ENCODE results near the gene ZNF576. TPM values are rescaled to one million over a fixed set of nuclear protein-coding genes. Genes with fewer than 3 reads are reported as not detected.
A peak's percentile ranks its signal among the peaks of the same experiment; 100 is the strongest.

The ZNF576 gene
- total and polyA plus RNA-seq, 2 experiments from 2014 or later: 5.9 to 16.9 TPM

- Histone ChIP-seq H3K27me3 (ENCODE audit: insufficient read depth) (no peaks in the 10 kb centered on the region), H2AFZ (no peak overlapping the region), H3K4me1 (ENCODE audit: insufficient read depth) (peaks cover 8% of the 10 kb centered on the region; the same call in 1 of the 2 replicates), H3K36me3 (ENCODE audit: insufficient read depth) (no peaks in the 10 kb centered on the region), H3K27ac (ENCODE audit: low read depth) (no peak overlapping the region), H3K4me3 (no peak overlapping the region), H4K20me1 (replicated peaks; ENCODE audit: insufficient read depth) (peaks cover 7% of the 10 kb centered on the region), H3K9me2 (ENCODE audit: insufficient read depth) (no peaks in the 10 kb centered on the region), H3F3A (replicated peaks; ENCODE audit: low read depth) (peaks cover 9% of the 10 kb centered on the region), H3K79me2 (replicated peaks; ENCODE audit: insufficient read depth) (no peaks in the 10 kb centered on the region), H3K4me2 (no peak overlapping the region)
- DNase-seq (ENCODE audit: low spot score) (peak; percentile 81), ATAC-seq (peak; percentile 48)
- Mint-ChIP-seq H3K4me3 (no peak overlapping the region), H3K4me1 (peaks cover 19% of the 10 kb centered on the region), H3K27me3 (ENCODE audit: insufficient read depth, low read depth, poor library complexity) (peaks cover 16% of the 10 kb centered on the region), H3K27ac (no peak overlapping the region), H3K36me3 (ENCODE audit: low read depth) (peaks cover 18% of the 10 kb centered on the region; the same call in 2 of the 3 replicates), H3K9me3 (peaks cover 3% of the 10 kb centered on the region; the same call in 2 of the 3 replicates)
- TF ChIP-seq, protein P1, sequence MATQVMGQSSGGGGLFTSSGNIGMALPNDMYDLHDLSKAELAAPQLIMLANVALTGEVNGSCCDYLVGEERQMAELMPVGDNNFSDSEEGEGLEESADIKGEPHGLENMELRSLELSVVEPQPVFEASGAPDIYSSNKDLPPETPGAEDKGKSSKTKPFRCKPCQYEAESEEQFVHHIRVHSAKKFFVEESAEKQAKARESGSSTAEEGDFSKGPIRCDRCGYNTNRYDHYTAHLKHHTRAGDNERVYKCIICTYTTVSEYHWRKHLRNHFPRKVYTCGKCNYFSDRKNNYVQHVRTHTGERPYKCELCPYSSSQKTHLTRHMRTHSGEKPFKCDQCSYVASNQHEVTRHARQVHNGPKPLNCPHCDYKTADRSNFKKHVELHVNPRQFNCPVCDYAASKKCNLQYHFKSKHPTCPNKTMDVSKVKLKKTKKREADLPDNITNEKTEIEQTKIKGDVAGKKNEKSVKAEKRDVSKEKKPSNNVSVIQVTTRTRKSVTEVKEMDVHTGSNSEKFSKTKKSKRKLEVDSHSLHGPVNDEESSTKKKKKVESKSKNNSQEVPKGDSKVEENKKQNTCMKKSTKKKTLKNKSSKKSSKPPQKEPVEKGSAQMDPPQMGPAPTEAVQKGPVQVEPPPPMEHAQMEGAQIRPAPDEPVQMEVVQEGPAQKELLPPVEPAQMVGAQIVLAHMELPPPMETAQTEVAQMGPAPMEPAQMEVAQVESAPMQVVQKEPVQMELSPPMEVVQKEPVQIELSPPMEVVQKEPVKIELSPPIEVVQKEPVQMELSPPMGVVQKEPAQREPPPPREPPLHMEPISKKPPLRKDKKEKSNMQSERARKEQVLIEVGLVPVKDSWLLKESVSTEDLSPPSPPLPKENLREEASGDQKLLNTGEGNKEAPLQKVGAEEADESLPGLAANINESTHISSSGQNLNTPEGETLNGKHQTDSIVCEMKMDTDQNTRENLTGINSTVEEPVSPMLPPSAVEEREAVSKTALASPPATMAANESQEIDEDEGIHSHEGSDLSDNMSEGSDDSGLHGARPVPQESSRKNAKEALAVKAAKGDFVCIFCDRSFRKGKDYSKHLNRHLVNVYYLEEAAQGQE (IDR thresholded peaks at IDR 0.05; ENCODE audit: unreplicated experiment): no peak
- TF ChIP-seq, protein P2, sequence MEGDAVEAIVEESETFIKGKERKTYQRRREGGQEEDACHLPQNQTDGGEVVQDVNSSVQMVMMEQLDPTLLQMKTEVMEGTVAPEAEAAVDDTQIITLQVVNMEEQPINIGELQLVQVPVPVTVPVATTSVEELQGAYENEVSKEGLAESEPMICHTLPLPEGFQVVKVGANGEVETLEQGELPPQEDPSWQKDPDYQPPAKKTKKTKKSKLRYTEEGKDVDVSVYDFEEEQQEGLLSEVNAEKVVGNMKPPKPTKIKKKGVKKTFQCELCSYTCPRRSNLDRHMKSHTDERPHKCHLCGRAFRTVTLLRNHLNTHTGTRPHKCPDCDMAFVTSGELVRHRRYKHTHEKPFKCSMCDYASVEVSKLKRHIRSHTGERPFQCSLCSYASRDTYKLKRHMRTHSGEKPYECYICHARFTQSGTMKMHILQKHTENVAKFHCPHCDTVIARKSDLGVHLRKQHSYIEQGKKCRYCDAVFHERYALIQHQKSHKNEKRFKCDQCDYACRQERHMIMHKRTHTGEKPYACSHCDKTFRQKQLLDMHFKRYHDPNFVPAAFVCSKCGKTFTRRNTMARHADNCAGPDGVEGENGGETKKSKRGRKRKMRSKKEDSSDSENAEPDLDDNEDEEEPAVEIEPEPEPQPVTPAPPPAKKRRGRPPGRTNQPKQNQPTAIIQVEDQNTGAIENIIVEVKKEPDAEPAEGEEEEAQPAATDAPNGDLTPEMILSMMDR (conservative IDR thresholded peaks at IDR 0.05; ENCODE audit: low read depth in 2 of 2): peak; percentile 10 to 51; a peak in 2 of 4 replicates
- TF ChIP-seq NANOG (IDR thresholded peaks at IDR 0.05; ENCODE audit: borderline replicate concordance): no peak
These were observed 29.7 kb downstream of the ZNF576 start for GRCh38 chr19:43625918-43626579.

GRCh38 chr19:43626838-43627237, 30.4 kb downstream of the ZNF576 start:
- Histone ChIP-seq H3F3A (replicated peaks; ENCODE audit: low read depth) (peaks cover 9% of the 10 kb centered on the region), H3K27me3 (ENCODE audit: insufficient read depth) (no peaks in the 10 kb centered on the region), H3K79me2 (replicated peaks; ENCODE audit: insufficient read depth) (no peaks in the 10 kb centered on the region), H3K4me3 (no peak overlapping the region), H3K4me2 (no peak overlapping the region), H3K27ac (ENCODE audit: low read depth) (no peak overlapping the region), H3K9me2 (ENCODE audit: insufficient read depth) (no peaks in the 10 kb centered on the region), H3K4me1 (ENCODE audit: insufficient read depth) (peaks cover 8% of the 10 kb centered on the region; the same call in 1 of the 2 replicates), H3K36me3 (ENCODE audit: insufficient read depth) (no peaks in the 10 kb centered on the region), H2AFZ (no peak overlapping the region), H4K20me1 (replicated peaks; ENCODE audit: insufficient read depth) (peaks cover 9% of the 10 kb centered on the region)
- Mint-ChIP-seq H3K36me3 (ENCODE audit: low read depth) (peaks cover 18% of the 10 kb centered on the region; the same call in 2 of the 3 replicates), H3K27ac (no peak overlapping the region), H3K4me3 (no peak overlapping the region), H3K9me3 (peaks cover 3% of the 10 kb centered on the region; the same call in 2 of the 3 replicates), H3K4me1 (peaks cover 15% of the 10 kb centered on the region), H3K27me3 (ENCODE audit: insufficient read depth, low read depth, poor library complexity) (peaks cover 18% of the 10 kb centered on the region)
- no peak for DNase-seq (ENCODE audit: low spot score)
- ATAC-seq: no peak
- TF ChIP-seq POLR2AphosphoS5 (IDR thresholded peaks at IDR 0.05; ENCODE audit: low read depth) (no peak), STAT1 (IDR thresholded peaks at IDR 0.05; ENCODE audit: unreplicated experiment) (no peak), EZH2 (IDR thresholded peaks at IDR 0.05; ENCODE audit: low read depth, unreplicated experiment) (no peak), ZNF114 (CRISPR knock-in tag; IDR thresholded peaks at IDR 0.05) (no peak)
- TF ChIP-seq, protein P3, sequence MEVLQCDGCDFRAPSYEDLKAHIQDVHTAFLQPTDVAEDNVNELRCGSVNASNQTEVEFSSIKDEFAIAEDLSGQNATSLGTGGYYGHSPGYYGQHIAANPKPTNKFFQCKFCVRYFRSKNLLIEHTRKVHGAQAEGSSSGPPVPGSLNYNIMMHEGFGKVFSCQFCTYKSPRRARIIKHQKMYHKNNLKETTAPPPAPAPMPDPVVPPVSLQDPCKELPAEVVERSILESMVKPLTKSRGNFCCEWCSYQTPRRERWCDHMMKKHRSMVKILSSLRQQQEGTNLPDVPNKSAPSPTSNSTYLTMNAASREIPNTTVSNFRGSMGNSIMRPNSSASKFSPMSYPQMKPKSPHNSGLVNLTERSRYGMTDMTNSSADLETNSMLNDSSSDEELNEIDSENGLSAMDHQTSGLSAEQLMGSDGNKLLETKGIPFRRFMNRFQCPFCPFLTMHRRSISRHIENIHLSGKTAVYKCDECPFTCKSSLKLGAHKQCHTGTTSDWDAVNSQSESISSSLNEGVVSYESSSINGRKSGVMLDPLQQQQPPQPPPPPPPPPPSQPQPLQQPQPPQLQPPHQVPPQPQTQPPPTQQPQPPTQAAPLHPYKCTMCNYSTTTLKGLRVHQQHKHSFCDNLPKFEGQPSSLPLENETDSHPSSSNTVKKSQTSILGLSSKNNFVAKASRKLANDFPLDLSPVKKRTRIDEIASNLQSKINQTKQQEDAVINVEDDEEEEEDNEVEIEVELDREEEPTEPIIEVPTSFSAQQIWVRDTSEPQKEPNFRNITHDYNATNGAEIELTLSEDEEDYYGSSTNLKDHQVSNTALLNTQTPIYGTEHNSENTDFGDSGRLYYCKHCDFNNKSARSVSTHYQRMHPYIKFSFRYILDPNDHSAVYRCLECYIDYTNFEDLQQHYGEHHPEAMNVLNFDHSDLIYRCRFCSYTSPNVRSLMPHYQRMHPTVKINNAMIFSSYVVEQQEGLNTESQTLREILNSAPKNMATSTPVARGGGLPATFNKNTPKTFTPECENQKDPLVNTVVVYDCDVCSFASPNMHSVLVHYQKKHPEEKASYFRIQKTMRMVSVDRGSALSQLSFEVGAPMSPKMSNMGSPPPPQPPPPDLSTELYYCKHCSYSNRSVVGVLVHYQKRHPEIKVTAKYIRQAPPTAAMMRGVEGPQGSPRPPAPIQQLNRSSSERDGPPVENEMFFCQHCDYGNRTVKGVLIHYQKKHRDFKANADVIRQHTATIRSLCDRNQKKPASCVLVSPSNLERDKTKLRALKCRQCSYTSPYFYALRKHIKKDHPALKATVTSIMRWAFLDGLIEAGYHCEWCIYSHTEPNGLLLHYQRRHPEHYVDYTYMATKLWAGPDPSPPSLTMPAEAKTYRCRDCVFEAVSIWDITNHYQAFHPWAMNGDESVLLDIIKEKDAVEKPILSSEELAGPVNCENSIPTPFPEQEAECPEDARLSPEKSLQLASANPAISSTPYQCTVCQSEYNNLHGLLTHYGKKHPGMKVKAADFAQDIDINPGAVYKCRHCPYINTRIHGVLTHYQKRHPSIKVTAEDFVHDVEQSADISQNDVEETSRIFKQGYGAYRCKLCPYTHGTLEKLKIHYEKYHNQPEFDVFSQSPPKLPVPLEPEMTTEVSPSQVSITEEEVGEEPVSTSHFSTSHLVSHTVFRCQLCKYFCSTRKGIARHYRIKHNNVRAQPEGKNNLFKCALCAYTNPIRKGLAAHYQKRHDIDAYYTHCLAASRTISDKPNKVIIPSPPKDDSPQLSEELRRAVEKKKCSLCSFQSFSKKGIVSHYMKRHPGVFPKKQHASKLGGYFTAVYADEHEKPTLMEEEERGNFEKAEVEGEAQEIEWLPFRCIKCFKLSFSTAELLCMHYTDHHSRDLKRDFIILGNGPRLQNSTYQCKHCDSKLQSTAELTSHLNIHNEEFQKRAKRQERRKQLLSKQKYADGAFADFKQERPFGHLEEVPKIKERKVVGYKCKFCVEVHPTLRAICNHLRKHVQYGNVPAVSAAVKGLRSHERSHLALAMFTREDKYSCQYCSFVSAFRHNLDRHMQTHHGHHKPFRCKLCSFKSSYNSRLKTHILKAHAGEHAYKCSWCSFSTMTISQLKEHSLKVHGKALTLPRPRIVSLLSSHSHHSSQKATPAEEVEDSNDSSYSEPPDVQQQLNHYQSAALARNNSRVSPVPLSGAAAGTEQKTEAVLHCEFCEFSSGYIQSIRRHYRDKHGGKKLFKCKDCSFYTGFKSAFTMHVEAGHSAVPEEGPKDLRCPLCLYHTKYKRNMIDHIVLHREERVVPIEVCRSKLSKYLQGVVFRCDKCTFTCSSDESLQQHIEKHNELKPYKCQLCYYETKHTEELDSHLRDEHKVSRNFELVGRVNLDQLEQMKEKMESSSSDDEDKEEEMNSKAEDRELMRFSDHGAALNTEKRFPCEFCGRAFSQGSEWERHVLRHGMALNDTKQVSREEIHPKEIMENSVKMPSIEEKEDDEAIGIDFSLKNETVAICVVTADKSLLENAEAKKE (CRISPR knock-in tag; IDR thresholded peaks at IDR 0.05): no peak

Measured in GM23338 (cell line).